HCEC 1CT (cell line): ENCODE results near the gene RRAD.
"Not testable (repeated sequence)": the region's sequence is repeated elsewhere in the genome, so short reads cannot be mapped to it uniquely, and the experiment has no call there.

ENCODE experiments used
- DNase-seq: peaks from one replicate; pipeline ENCODE4 v3.0.0-alpha.2; 2017

RRAD gene

GRCh38 chr16:66925322-66925840, at the start of gene RRAD:
TSS of gene RRAD (minus strand) at chr16:66925535. CDS start at chr16:66925179, 356 bp downstream.
- DNase-seq = peak; percentile 25

GRCh38 chr16:66974932-66975246, 49.6 kb upstream of the RRAD start:
- not testable (repeated sequence) for DNase-seq

GRCh38 chr16:66974156-66974931, 49.0 kb upstream of the RRAD start:
- not testable (repeated sequence) for DNase-seq

- DNase-seq = no peak
These were observed 48.4 kb upstream of the RRAD start for GRCh38 chr16:66973716-66974115.

GRCh38 chr16:66972983-66973382, 47.6 kb upstream of the RRAD start:
- DNase-seq = no peak

GRCh38 chr16:66970775-66971720, 45.7 kb upstream of the RRAD start:
- peak; percentile 62 for DNase-seq

DNA sequence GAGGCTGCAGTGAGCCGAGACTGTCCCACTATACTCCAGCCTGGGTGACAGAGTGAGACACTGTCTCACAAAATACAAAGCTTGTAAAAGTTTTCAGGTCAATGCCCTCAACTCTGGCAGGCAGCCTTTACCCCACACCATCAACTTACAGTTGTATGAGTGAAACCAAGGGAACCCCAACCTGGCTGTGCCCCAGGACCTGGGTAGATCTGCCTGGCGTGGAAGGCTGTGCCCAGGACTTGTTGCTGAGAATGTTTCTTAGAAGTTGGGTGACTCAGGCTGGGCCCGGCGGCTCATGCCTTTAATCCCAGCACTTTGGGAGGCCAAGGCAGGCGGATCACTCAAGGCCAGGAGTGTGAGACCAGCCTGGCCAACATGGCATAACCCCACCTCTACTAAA, 43.5 kb upstream of the RRAD start:
- no peak for DNase-seq

GRCh38 chr16:66964049-66964448, 38.7 kb upstream of the RRAD start:
- DNase-seq = no peak

DNA sequence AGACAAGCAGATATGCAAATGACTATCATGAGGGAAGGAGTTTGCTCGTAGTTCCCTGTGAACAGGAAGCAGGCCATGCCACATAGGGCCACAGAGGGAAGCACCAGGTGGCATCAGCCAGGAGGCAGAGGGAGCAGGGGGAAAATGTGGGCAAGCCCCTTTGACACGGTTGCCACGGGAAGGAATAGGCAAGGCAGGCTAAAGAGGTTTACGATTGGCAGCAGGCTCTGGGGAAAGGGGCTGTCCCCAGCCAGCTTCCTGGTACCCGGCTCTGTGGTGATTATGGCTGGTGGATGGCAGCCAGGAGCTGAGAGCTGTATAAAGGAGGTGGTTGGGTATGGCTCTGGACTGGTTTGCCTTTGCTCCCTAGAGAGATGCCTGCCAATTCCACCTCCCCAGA, 36.6 kb upstream of the RRAD start:
- no peak for DNase-seq

DNA sequence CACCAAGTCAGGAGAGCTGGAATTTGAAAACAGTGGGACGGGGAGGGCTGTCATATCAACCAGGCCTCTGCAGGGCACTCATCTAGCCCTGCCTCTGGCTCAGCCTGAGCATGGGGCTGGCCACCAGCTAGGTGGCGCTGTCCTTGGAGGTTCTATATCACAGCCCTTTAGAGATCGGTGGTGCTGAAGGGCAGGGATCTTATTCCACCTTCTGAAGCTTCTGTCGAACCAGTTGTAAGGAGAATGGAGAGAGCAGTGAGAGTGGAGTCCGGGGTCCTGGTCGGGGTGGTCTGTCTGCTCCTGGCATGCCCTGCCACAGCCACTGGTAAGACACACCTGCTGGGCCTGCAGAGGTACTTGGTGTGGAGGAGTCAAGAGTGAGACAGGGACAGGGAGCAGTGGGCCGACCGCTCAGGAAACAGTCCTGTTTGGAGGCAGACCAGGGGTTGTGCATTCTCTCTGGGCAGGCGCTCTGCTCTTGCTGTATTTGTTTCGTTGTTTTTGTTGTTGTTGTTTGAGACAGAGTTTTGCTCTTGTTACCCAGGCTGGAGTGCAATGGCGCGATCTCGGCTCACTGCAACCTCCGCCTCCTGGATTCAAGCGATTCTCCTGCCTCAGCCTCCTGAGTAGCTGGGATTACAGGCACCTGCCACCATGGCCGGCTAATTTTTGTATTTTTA, 35.9 kb upstream of the RRAD start, which contains the start of gene CES3:
Gene CES3 (plus strand): TSS at position 202 of the 680 bp plus-strand sequence. CDS start 42 bp downstream, at position 244.
- peak; percentile 71 for DNase-seq

DNA sequence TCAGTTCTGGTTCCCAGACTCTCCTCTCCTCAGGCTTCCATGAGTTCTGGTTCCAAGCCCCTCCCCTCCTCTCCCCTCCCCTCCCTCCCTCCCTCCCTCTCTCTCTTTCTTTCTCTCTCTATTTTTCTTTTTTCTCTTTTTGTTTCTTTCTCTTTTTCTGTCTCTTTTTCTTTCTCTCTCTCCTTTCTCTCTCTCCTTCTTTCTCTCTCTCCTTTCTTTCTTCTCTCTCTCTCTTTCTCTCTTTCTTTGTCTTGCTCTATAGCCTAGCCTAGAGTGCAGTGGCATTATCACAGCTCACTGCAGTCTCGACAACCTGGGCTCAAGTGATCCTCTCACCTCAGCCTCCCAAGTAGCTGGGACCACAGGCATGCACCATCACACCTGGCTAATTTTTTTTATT, 34.9 kb upstream of the RRAD start:
- DNase-seq = no peak

DNA sequence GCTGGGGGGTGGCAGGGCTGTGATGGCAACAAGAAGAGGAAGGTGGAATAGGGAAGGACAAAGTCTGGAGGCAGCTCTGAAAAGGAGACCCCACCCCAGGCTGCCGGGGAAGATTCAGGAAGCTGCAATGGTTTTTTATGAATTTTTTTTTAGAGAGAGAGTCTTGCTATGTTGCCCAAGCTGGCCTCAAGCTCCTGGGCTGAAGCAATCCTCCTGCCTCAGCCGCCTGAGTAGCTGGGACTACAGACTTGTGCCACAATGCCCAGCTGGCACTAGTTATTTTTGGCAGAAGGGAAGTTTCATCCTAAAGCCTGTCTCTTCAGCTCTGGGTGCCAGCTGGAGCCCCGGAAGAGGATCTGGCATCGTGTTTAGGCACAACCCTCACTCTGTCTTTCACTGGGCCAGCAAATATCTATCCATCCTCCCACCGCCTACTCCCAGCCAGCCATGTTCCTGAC, 34.4 kb upstream of the RRAD start:
- no peak for DNase-seq

DNA sequence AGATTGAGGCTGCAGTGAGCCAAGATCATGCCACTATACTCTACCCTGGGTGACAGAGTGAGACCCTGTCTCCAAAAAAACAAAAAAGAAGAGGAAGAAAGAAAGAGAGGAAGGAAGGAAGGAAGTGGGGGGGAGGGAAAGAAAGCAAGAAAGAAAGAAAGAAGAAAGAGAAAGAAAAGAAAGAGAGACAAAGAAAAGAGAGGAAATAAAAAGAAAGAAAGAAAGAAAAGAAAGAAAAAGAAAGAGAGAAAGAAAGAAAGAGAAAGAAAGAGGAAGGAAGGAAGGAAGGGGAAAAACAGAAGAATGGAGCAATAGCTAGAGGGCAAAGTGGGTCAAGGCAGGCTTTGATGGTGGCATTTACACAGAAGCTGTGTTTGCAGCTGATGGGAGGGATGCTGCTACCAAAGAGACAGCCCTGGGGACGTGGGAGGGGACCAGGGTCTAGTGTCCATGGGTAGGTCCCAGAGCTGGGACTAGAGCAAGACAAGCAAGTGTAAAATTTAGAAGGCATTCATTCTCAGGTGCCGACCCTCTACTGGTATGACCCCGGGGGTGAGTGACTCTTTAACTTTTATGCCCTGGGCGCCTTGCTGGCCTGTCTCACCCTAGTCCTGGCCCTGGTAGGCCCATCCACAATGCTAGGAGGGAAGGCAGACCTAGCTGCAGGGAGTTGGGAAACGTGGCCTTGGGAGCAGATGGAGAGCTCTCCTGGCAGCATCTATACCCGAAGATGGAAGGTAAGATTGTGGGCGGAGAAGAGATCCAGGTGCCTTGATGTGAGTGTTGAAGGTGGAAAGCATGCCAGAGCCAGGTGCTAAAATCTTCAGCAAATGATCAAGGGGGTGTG, 33.7 kb upstream of the RRAD start:
- DNase-seq = no peak

- DNase-seq = not testable (repeated sequence)
These were observed 30.8 kb upstream of the RRAD start for GRCh38 chr16:66956154-66956457.

GRCh38 chr16:66955363-66956153, 30.2 kb upstream of the RRAD start:
- DNase-seq = not testable (repeated sequence)

DNA sequence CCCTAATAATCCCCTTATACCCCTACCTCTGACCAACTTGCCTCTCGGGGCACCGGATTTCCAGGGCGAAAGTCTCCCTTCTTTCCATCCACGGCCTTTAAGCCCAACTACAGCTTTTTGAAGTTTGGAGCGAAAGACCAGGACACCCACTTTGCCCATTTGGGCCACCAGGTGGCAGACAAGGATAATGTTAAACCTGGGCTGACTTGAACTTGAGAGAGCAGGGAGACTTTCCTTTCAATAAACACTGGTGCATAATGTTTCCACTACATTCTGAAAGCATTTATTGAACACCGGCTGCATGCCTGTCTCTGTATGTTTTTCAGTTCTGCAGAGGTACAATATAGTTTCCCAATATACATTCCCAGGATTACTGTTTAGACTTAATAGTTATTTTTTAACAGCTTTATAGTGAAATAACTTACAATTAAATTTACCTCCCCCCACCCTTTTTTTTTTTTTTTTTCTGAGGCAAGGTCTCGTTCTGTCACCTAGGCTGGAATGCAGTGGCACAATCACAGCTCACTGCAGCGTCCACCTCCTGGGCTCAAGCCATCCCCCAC, 28.8 kb upstream of the RRAD start:
- DNase-seq = peak; percentile 52

DNA sequence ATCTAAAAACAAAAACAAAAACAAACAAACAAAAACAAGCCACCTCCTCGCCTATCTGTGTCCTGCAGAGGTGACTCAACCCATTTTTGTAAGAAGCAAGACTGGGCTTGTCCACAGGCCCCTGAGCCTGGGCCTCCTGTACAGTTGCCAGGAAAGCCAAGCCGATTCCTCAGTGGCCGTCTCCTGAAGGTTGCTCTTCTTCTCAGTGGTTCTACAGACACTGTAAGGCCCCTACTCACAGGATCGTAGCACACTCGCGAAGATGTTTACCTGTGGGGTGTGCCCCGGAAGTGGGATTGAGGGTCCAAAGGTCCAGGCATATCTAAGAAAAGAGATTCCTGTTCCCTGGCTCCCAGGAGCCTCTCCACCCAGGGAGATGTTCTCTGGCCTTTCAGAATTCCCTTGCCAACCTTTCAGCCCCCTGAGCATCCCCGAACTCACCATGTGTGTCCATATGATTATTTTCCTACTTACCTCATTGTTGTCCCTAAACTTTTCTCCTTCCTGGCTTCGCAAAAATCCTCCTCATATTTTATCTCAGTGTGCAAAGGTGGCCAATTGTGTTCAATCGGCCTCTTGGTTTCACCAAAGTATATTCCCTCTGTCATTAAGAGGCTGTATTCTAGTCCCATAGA, 28.2 kb upstream of the RRAD start:
- no peak for DNase-seq

- no peak for DNase-seq
These were observed 27.2 kb upstream of the RRAD start for GRCh38 chr16:66952430-66953110.

- no peak for DNase-seq
These were observed 25.8 kb upstream of the RRAD start for GRCh38 chr16:66950971-66951790.
